Cerebellar nuclear complex (tissue), 1 donor: Measurements from ENCODE around the gene SLC17A9.
A peak's percentile ranks its signal among the peaks of the same experiment; 100 is the strongest.

Source experiments
- DNase-seq, 2 experiments: peaks; one replicate each; lab custom pipeline; 2025; lab: John Stamatoyannopoulos, UW

The SLC17A9 gene, protein sequence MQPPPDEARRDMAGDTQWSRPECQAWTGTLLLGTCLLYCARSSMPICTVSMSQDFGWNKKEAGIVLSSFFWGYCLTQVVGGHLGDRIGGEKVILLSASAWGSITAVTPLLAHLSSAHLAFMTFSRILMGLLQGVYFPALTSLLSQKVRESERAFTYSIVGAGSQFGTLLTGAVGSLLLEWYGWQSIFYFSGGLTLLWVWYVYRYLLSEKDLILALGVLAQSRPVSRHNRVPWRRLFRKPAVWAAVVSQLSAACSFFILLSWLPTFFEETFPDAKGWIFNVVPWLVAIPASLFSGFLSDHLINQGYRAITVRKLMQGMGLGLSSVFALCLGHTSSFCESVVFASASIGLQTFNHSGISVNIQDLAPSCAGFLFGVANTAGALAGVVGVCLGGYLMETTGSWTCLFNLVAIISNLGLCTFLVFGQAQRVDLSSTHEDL

DNA sequence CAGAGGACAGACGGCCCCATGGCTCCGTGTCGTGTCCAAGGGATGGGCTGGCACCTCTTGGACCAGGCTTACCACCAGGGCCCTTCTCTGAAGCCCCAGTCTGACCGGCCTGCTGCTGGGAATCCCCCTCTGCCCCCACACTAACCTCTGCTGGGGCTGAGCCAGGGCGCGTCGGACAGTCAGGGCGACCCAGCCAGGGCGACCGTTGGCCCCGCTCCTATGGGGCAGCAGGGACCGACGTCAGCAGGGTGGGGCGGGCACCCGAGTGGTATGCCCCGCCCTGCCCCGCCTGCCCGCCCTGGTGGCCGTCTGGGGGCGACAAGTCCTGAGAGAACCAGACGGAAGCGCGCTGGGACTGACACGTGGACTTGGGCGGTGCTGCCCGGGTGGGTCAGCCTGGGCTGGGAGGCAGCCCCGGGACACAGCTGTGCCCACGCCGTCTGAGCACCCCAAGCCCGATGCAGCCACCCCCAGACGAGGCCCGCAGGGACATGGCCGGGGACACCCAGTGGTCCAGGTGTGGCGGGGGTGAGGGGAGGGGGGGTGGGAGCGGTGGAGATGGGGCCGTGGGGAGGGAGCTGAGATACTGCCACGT is at the start of gene SLC17A9:
TSS of gene SLC17A9 (plus strand) at position 337 of the 595 bp plus-strand sequence. CDS start at position 459, 122 bp downstream.
- no peak for DNase-seq

DNA sequence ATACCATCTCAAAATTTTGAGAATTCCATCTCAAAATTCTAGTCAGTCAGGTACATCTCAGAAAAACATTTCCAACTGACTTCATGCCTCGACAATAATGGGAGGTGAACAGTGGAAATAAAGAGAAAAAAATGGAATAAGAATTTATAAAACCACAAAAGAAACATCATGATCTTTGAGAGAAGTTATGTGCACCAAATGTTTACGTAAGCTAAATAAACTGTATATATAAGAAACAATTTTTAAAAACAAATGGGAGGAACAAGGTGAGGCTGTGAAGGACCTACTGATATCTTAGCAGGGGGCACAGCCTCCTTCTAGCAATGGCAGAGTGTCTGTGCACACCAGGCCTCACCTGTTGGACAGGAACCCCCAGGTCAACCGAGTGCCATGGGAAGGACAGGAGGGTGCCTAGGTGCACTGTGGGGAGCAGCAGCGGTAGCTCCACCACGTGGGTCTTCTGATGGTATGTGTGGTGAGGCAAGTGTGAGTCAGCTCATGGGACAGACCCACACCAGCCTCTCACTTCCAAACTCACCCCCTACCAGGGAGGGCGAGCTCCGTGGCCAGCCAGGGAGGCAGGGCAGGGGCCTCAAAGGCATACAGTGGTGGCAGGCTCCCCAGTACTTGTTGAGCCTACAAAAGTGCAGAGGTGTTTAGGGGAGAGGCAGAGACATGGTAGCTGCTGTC is 49.4 kb upstream of the SLC17A9 start:
- no peak for DNase-seq

DNA sequence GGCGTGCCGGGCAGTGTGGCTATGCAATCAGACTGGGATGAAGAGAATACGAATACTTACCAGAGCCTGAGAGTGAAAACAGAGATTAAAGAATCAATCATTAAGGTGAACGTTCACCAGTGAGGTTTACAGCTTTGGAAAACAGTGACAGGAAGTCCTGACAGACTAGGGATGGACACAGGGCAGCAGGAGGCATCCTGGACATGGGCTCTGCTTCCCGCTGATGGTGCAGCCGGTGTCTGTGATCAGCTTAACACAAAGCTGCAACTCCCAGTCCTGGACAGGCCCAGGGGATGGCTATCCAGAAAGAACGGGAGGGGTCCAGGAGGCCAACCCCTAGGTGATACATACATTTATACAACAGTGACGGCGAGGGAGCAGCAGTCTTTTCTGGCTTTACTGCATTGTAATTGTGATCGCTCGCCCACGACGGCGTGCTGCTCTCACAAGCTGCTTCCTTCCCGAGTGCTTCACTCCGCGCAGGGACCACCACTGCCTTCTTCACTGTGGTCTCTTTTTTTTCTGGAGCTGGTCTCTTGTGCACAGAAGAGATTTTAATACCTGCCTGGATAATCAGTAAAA is 46.9 kb upstream of the SLC17A9 start:
- DNase-seq = peak; percentile 23 to 41

DNA sequence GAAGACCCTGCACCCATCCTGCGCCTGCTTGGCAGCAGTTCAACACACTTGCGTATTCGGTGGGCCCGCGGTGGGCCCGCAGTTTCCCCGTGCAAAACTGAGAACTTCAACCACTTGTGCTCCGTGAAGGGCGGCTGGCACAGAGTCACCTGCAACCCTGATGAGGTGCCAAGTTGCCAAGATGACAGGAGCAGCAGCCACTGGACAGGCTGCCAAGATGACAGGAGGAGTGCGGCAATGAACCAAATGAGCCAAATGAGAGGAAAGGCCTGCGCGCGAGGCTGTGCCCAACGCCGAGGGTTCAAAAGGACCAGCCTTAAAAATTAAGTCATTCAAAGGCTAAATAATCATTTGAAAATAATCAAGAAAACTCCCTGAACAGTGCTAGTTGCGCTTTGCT is 46.3 kb upstream of the SLC17A9 start:
- peak; percentile 60 to 87 for DNase-seq

DNA sequence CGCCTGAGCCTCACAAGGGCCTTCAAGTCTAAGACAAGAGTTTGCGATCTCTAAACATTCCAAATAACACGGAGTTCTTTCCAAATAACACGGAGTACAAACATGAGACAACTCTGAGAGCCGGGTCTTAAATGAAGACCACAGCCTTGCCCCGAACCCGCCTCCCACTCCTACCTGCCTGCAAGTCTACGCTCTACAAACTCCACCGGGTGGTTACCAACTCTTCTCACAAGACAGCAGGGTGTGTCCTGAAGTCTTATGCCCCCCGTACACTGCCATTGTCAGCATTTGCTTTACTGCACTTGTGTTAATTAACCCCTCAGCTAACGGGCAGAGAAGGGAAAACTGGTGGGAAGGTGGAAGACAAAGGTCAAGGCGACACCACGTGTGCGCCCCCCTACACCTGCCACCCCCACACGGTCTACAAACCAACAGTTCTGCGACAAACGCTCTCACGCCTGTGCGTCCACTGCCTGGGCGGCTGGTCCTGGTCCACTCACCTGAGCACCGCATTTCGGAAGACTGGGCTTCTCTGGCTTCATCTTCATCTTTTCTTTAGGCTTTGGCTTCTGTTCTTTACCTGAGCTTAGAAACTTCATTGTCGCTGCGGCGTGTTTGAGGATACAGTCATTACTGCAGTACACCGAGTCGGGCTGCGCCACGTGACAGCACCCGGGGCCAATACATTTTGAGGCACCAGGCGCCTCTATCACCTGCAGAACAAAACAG is 45.7 kb upstream of the SLC17A9 start:
- DNase-seq = no peak

DNA sequence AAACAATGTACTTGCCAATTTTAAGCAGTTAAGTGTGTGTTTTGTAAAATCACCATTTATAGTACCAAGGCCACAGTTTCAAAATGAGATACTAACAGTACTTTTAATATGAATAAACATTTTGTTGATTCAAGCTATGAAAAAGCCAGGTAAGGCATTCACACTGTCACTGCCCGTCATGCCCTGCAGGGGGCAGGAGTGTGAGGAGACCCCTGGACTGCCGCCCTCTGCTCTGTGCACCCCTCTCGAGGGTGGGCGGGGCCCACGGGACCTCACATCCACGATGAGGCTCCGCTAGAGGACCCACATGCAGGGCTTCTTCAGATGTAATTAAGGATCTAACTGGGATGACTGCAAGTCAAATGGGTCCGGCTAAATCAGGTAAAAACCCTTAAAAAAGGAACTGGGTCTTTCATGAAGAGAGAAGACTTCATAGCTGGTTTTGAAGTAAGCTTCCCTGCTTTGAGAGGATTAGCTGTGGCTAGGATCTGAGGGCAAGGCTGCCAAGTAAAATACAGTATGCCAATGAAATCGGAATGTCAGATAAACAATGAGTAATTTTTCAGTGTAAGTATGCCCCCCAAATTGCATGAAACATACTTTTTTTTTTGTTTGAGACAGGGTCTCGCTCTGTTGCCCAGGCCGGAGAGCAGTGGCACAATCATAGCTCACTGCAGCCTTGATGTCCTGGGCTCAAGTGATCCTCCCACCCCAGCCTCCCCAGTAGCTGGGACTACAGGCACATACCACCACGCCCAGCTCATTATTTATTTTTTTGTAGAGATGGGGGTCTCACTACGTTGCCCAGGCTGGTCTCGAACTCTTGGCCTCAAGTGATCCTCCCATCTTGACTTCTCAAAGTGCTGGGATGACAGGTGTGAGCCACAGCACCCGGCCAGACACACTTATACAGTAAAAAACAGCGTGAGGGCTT is 44.9 kb upstream of the SLC17A9 start:
- DNase-seq = no peak

DNA sequence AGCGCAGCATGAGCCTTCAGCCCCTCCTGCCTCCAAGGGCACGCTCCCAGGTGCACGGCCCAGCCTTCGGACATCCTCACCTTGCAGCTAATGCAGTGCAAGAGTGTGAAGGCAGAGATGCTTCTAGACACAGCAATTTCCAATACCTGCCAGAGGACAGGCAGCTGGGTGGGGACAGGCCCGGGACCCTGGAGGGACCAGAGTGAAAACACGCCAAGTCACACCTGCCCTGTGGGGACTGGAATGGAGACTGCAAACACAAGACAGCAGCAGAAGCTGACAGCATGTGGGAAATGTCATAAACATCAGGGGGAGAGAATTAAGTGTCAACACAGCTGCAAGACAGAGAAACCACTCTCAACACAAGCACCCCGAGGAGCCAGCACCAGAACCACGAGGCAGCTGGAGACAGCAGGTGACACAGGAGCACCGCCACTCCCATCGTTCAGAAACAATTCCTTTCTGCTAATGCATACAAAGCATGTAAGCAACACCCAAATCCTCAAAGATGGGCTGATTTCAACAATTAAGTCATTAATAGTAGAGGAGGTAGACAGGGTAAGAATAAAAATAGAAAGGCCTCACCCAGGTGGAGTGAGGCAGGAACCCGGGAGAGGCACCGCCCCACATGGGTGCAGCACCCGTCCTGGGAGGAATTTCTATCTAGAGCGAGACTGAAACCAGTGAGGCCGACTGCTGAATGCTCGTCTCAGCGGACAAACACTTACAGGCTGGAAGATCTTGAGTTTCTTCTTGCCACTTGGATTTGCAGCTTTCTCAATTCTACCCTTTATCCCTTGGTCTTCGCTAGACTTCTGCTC is 43.3 kb upstream of the SLC17A9 start:
- DNase-seq = no peak

DNA sequence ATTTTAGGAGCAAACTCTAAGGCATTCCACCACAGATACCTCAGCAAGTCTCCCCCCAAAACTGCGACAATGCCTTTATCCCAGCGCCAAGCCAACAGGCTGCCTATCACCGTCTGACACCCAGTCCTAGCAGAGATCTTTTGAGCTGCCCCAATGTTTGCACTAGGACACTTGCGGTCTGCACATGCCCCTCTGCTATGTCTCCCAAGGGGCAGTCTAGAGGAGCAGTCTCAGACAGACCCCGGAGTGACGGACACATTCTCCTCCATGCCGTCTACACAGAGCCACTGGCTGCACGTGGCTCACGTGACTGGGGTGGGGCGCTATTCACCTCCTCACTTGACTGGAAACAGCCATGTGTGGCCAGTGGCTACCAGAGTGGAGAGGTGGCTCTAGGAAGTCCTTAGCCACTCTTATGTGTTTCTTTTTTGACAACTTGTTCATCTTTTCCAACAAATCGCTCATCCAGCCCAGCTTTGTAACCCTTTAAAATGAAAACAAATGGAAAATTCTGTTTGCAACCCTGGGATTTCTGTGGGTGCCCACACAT is 42.2 kb upstream of the SLC17A9 start:
- no peak for DNase-seq

DNA sequence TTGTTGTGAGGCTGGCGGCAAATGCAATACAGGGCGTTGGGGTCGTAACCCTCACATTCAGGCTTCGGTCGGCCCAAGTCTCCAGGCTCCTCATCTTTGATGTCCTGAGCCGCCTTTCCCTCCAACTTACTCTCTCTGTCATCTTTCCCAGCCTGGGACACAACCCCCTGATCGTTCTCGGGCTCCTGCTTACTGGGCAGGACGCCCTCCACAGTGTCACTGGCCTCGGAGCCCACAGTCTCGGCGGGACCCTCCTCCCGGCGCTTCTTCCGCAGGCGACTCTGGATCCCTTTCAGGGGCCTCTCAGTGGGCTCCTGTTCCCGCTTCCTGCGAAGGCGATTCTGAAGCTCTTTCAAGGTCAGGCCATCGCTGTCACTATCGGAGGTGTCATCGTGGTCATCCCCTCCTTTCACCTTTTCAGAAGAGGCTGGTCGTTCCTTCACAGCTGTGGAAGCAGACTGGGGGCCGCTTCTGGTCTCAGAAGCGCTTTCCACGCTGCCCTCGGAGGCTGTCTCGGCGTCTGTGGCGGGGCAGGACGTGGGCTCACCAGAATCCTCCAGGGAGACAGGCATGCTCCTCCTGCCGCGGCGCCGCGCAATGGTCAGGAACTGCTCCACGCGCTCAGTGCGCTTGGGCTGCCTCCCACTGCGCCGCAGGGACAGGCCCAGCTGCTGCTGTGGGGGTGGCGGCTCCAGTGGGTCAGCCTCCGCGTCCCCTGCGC is 41.6 kb upstream of the SLC17A9 start:
- DNase-seq = no peak

DNA sequence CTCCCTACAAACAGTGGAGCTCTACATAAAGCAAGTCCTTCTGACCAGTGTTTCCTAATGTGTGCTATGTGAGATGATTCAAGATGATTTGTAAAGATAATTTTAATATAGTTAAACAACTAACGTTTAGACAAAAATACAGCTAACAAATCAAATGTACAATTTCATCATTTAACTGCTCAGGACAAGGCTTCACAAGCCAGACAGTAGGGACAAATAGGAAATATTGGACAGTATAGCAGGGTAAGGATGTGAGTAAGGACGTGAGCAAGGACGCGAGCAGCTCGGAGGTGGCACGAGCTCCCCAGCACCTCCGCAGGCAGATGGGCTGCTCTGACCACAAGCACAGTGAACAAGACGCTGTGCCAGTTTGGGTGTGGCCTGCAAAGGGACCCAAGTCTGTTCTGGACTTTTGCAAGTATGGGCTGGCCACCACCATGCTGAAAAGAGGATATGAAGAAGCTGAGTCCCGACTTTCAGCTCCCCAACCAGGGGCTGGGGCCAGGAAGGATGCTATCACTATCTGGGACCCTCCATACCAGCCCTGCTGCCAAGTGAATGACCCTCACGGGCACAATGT is 40.7 kb upstream of the SLC17A9 start:
- DNase-seq = no peak

DNA sequence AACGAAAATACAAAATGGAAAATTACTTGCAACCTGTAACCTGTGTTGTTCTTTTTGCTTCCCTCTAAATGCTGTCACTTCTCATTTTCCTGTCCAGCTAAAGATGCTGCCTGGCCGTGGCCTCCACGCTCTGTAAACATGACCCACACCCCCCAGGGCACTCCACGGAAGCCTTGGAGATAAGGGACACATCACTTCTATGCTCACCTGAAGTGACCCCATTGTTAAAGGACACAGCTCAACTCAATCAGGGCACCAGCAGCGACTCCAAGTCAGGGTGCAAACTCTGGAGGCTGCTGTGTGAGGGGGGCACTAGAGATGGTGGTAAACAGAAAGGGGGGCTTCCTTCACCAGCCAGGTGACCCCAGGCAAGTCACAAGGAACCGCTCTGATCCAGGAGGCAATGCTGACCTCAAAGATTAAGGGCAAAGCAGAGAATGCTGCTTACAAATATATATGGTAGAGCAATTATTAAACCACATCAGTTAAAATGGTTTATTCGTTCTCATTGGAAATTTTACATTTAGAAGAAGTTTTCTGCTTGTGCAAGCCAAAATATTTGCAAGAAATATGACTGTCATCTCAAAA is 39.4 kb upstream of the SLC17A9 start:
- no peak for DNase-seq

DNA sequence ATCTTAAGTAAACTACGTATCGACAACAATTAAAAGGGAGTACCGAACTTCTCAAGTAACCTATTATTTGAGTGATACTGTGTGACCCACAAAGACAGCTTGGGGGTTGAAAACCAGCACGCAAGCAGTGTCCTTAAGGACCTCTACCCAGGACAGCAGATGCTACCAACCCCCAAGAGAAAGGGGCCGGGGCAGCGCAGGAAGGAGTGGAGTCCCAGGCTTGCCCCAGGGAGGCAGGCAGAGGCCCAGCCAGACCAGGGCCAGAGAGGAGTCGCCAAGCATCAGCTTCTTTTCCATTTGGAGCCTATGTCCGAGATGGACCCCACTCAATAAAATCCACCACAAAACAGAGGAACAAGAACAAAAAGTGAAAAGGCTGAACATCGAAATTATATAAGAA is 38.1 kb upstream of the SLC17A9 start:
- no peak for DNase-seq

DNA sequence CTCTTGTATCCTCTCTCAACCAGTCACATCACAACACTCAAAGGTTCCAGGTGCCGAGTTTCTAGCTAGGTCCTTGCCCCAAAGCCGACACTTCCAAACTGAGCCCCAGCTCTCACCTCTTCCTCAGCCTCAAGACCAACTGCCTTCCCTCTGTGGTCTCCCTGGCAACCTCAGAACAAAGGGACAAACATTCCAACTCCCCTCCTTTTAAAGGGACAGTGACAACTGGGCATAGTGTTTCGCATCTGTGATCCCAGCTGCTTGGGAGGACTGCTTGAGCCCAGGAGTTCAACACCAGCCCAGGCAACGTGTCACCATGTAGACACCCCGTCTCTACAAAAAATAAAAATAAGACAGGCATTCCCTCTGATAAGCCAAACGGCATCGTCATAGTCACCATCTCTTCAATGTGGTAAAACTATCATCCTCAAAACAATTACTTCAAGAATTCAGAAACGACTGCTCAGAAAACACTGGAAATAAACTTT is 37.5 kb upstream of the SLC17A9 start:
- no peak for DNase-seq

DNA sequence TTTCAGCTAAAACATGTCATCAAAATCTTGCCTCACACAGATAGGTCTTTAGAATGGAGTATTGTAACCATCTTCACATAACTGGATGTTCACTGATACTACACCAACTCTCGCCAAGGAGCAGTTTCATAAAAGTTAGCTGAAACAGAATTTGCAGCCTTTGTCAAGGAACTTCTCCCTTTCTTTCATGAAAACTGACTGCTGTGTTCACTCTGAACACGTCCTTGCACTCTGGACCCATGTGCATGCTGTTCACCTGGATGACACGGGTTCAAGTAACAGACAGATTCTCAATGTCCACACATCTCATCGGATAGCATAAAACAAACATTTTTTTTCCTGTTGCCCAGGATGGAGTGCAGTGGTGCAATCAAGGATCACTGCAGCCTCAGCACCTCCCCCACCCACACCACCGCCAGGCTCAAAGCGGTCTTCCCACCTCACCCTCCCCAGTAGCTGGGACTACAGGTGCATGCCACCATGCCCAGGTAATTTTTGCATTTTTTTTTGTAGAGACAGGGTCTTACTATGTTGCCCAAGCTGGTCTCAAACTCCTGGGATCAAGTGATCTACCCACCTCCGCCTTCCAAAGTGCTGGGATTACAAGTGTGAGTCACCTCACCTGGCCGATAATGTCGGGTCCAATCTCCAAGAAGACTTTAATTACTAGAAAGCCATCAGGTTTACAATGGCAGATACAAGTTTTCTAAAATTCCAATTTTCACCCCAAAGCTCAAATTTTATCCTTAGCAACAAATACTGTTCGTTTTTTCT is 35.6 kb upstream of the SLC17A9 start:
- DNase-seq = no peak

DNA sequence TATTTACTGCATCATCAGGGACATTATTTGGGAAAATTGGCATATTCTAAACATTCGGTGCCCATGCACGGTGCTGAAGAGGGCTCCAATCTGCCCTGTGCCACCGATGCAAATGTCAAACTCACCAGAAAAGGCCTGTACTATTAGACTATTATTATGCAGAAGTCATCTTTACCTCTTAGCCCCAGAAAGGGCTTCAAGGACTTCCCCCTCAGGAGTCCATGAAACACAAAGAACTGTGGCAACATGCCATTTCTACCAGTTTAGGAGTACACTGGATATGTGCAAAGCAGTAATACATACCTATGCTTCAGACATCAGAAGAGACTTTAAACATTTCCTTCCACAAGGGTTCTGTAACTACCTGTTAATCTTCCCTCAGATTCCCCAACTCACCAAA is 34.8 kb upstream of the SLC17A9 start:
- no peak for DNase-seq

DNA sequence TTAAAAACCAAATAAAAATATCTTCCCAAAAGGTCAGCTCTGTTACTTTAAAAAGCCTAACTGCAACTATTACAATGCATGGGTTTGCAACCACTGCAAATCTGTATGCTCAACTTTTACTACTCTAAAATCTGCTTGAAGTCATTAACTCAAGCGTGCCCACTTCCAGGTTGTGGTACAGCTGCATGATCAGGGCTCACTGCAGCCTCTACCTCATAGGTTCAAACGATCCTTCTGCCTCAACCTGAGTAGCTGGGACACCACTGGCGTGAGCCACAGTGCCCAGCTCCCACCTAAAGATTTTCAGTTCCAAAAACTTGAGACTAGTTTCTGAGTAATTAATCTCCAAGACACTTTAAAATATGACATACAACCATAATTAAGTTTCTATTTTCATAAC is 34.4 kb upstream of the SLC17A9 start:
- no peak for DNase-seq

DNA sequence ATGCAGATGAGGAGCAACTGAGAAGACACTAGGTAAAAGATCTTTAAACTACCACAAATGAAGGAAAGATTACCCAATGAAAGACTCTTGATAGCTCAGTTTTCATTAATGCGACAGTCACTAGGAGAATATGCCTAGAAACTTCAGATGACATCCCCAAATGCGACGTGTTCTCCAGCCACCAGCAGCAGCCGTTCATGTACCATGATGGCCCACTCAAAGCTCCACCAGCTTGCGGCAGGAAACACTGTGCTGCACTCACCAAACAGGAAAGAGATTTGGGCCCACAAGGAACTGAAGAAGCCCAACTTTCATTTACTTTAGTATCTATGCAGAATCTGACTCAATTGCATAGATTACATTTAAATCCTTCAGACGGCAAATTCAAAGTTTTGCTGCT is 33.7 kb upstream of the SLC17A9 start:
- DNase-seq = no peak
